K562 (cell line): ENCODE data around the gene CRYBB1. TPM values are rescaled to one million over a fixed set of nuclear protein-coding genes. Genes with fewer than 3 reads are reported as not detected.
A peak's percentile ranks its signal among the peaks of the same experiment; 100 is the strongest.

Experiments used
- ATF1 ChIP-seq, 2 experiments: fragments of 450-650 bp in 1 of 2; IDR thresholded peaks; 2 replicates each; pipeline ENCODE4 v1.6.1; 2016; ENCODE audit warnings: missing compliant biosample characterization in 1 of 2, missing genetic modification characterization in 1 of 2
- BRF2 ChIP-seq: IDR thresholded peaks from 3 replicates; pipeline ENCODE4 v1.6.1; 2011; ENCODE audit warnings: borderline replicate concordance, mild to moderate bottlenecking; ENCODE audit not compliant: insufficient read length, insufficient read depth
- ETV6 ChIP-seq, 3 experiments: fragments of 150-350 bp in 1 of 3; sonication (generic) in 1 of 3; formaldehyde crosslinking in 1 of 3; IDR thresholded peaks; 2 replicates each; pipeline versions ENCODE4 v1.6.1 to v1.8.0; 2014 to 2022; ENCODE audit warnings: borderline replicate concordance in 2 of 3, low read depth in 2 of 3, antibody characterized with exemption in 1 of 3, low read length in 1 of 3, mild to moderate bottlenecking in 1 of 3, missing genetic modification reagents in 1 of 3
- FOXP1 ChIP-seq: sonication (generic); formaldehyde crosslinking; IDR thresholded peaks from 2 replicates; pipeline ENCODE4 v1.8.0; 2022; ENCODE audit warnings: mild to moderate bottlenecking, missing genetic modification reagents
- HMG20A ChIP-seq: fragments of 450-650 bp; formaldehyde crosslinking; conservative IDR thresholded peaks from 2 replicates; pipeline ENCODE4 v1.4.0; 2020; ENCODE audit warnings: mild to moderate bottlenecking, mixed read lengths
- MAFG ChIP-seq: fragments of 450-650 bp; conservative IDR thresholded peaks from 2 replicates; pipeline ENCODE4 v1.6.1; 2016; ENCODE audit warnings: missing genetic modification characterization, missing compliant biosample characterization
- PKNOX1 ChIP-seq: fragments of 450-650 bp; IDR thresholded peaks from 2 replicates; pipeline ENCODE4 v1.6.1; 2016
- POLR2AphosphoS5 ChIP-seq: IDR thresholded peaks from 2 replicates; pipeline ENCODE4 v1.6.1; 2011; ENCODE audit warnings: mild to moderate bottlenecking, low read depth, low read length, moderate library complexity; ENCODE audit not compliant: control insufficient read depth, insufficient read depth
- SMARCA4 ChIP-seq: fragments of 450-650 bp; IDR thresholded peaks from 2 replicates; pipeline ENCODE4 v1.6.1; 2016
- SPI1 ChIP-seq: IDR thresholded peaks from 2 replicates; pipeline ENCODE4 v1.6.1; 2011; ENCODE audit warnings: low read depth, low read length, control low read depth, borderline replicate concordance
- SRSF3 ChIP-seq: fragments of 200-400 bp; formaldehyde crosslinking; IDR thresholded peaks from 2 replicates; pipeline ENCODE4 v1.6.1; 2016; ENCODE audit warnings: mild to moderate bottlenecking, low read length, moderate library complexity; ENCODE audit not compliant: insufficient read depth
- ZBTB12 ChIP-seq: fragments of 250-450 bp; sonication (Bioruptor Pico); IDR thresholded peaks from 2 replicates; pipeline ENCODE4 v1.4.0; 2020
- ZBTB33 ChIP-seq: sonication (generic); formaldehyde crosslinking; IDR thresholded peaks from 2 replicates; pipeline ENCODE4 v1.8.1; 2023; ENCODE audit warnings: mild to moderate bottlenecking, missing genetic modification reagents
- ZNF512 ChIP-seq: IDR thresholded peaks from 2 replicates; pipeline ENCODE4 v1.6.1; 2016; ENCODE audit warnings: missing genetic modification characterization, missing compliant biosample characterization
- ZNF518B ChIP-seq: fragments of 250-450 bp; sonication (Bioruptor Pico); IDR thresholded peaks from 2 replicates; pipeline ENCODE4 v1.5.0; 2021; ENCODE audit warnings: mild to moderate bottlenecking, moderate library complexity
- polyA plus RNA-seq, 8 experiments: library from polyadenylated mRNA; depleted of rRNA in 4 of 8; stranded (reverse) in 5 of 8; unstranded in 3 of 8; fragments of >200 nt; fragmentation: Nextera tagmentation in 2 of 8; fragmentation: Illumina TruSeq in 1 of 8; extraction: Ambion mirVana in 2 of 8; extraction: Trizol in 1 of 8; gene quantifications; 2 replicates each; pipeline versions ENCODE4 v1.2.1 to v1.2.3, GENCODE V29; 2011 to 2014; ENCODE audit warnings: inconsistent platforms in 1 of 8, missing spikeins in 1 of 8
- total RNA-seq, 7 experiments: library from RNA; depleted of rRNA in 6 of 7; stranded (reverse); fragments of >200 nt in 6 of 7; fragmentation: Illumina TruSeq in 2 of 7; extraction: Trizol in 2 of 7; gene quantifications; 2 replicates each; pipeline versions ENCODE4 v1.2.1 to v1.2.3, GENCODE V29; 2011 to 2021; ENCODE audit warnings: low replicate concordance in 1 of 7

CRYBB1 gene
- total and polyA plus RNA-seq, 9 of the 15 experiments (the other 6 are each of a cell fraction or from before 2014, with no cell fraction given), result 0.16 to 0.45 (median 0.33) TPM; not detected in 2

- no peak for TF ChIP-seq ETV6 (IDR thresholded peaks at IDR 0.05; ENCODE audit: borderline replicate concordance in 1 of 2, low read depth in 2 of 2, low read length in 1 of 2)
- TF ChIP-seq ETV6 (CRISPR knock-in tag; IDR thresholded peaks at IDR 0.05; ENCODE audit: borderline replicate concordance), result no peak
- peak; percentile 92 for TF ChIP-seq PKNOX1
- TF ChIP-seq POLR2AphosphoS5, result no peak
- no peak for TF ChIP-seq FOXP1 (CRISPR knock-in tag)
- no peak for TF ChIP-seq BRF2
- TF ChIP-seq ZNF518B (CRISPR knock-in tag), result no peak
- no peak for TF ChIP-seq HMG20A (CRISPR knock-in tag)
- peak; percentile 37; the same call in 1 of the 2 replicates for TF ChIP-seq SMARCA4
- no peak for TF ChIP-seq ZNF512 (tag)
- no peak for TF ChIP-seq ZBTB33 (CRISPR knock-in tag)
- TF ChIP-seq ATF1 (CRISPR knock-in tag; IDR thresholded peaks at IDR 0.05), result no peak
- peak; percentile 28; the same call in 1 of the 2 replicates for TF ChIP-seq ATF1 (tag; IDR thresholded peaks at IDR 0.05)
- 0 out of 2 replicates have a peak, but pooled peaks have one; percentile 7 for TF ChIP-seq MAFG (tag)
- TF ChIP-seq SPI1, result peak; percentile 74
- no peak for TF ChIP-seq ZBTB12 (CRISPR knock-in tag)
- TF ChIP-seq SRSF3, result no peak
Observed at GRCh38 chr22:26573026-26573662, 44.7 kb downstream of the CRYBB1 start (continued).
